Measurements from ENCODE around the gene TACR2.

- TF ChIP-seq EZH2 (IDR thresholded peaks at IDR 0.05; ENCODE audit: low read length, missing control alignments) (no peak), CTCF (conservative IDR thresholded peaks at IDR 0.05 in 1 of 2, IDR thresholded peaks at IDR 0.05 in 1 of 2; ENCODE audit: low read depth in 1 of 2, low read length in 2 of 2) (no peak)
Observed at GRCh38 chr10:69366738-69367137, 50.0 kb downstream of the TACR2 start.
